Measurements from ENCODE around the gene NAA50.

DNA sequence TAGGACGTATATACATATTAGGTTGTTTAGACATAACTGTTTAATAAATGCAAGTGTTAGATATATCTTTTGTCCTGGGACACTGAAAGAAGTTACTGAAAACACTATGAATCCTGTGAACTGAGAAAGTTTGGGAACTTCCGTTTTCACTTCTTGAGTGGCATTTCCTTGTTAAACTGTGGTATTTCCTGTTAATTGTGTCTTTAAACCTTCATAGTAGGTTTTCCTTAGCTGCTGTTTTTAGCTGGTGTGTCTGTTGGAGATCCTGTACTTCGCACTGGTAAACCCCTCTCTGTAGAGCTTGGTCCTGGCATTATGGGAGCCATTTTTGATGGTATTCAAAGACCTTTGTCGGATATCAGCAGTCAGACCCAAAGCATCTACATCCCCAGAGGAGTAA is 37.9 kb upstream of the NAA50 start:
- TF ChIP-seq, protein P1, sequence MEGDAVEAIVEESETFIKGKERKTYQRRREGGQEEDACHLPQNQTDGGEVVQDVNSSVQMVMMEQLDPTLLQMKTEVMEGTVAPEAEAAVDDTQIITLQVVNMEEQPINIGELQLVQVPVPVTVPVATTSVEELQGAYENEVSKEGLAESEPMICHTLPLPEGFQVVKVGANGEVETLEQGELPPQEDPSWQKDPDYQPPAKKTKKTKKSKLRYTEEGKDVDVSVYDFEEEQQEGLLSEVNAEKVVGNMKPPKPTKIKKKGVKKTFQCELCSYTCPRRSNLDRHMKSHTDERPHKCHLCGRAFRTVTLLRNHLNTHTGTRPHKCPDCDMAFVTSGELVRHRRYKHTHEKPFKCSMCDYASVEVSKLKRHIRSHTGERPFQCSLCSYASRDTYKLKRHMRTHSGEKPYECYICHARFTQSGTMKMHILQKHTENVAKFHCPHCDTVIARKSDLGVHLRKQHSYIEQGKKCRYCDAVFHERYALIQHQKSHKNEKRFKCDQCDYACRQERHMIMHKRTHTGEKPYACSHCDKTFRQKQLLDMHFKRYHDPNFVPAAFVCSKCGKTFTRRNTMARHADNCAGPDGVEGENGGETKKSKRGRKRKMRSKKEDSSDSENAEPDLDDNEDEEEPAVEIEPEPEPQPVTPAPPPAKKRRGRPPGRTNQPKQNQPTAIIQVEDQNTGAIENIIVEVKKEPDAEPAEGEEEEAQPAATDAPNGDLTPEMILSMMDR (conservative IDR thresholded peaks at IDR 0.05; ENCODE audit: low read depth, low read length): no peak
- no peak for TF ChIP-seq EZH2 (IDR thresholded peaks at IDR 0.05; ENCODE audit: borderline replicate concordance, low read depth, low read length, poor library complexity, severe bottlenecking)
